Measurements from ENCODE around the gene FAH. TPM values are rescaled to one million over a fixed set of nuclear protein-coding genes. Genes with fewer than 3 reads are reported as not detected.
A peak's percentile ranks its signal among the peaks of the same experiment; 100 is the strongest.

Gene FAH
- total RNA-seq, 1 donor from 2014 or later, result 25.6 TPM

- Histone ChIP-seq H3K9me3 (no peaks in the 10 kb centered on the region), H3K27ac (peak overlapping the region; percentile 67), H3K4me1 (peaks cover 42% of the 10 kb centered on the region), H3K4me3 (no peak overlapping the region), H3K36me3 (peaks cover 12% of the 10 kb centered on the region), H3K27me3 (ENCODE audit: low read depth) (no peaks in the 10 kb centered on the region)
- no peak for TF ChIP-seq CTCF (IDR thresholded peaks at IDR 0.05)
- intact Hi-C loops (cut with DNase I), result no loop called here
- no peak for DNase-seq
- peak in 1 of 2 donors; percentile 4 for ATAC-seq
Observed at GRCh38 chr15:80159811-80160569, 7.2 kb downstream of the FAH start.

- no peak for TF ChIP-seq CTCF (IDR thresholded peaks at IDR 0.05)
- Histone ChIP-seq H3K27me3 (ENCODE audit: low read depth) (no peaks in the 10 kb centered on the region), H3K36me3 (peaks cover 12% of the 10 kb centered on the region), H3K9me3 (no peaks in the 10 kb centered on the region), H3K4me1 (peaks cover 35% of the 10 kb centered on the region), H3K4me3 (no peak overlapping the region), H3K27ac (peak overlapping the region; percentile 67)
- peak; percentile 94 to 96 for ATAC-seq
- peak; percentile 86 for DNase-seq
- intact Hi-C loops (cut with DNase I), result no loop called here
Observed at GRCh38 chr15:80160570-80161156, 7.9 kb downstream of the FAH start.

DNA sequence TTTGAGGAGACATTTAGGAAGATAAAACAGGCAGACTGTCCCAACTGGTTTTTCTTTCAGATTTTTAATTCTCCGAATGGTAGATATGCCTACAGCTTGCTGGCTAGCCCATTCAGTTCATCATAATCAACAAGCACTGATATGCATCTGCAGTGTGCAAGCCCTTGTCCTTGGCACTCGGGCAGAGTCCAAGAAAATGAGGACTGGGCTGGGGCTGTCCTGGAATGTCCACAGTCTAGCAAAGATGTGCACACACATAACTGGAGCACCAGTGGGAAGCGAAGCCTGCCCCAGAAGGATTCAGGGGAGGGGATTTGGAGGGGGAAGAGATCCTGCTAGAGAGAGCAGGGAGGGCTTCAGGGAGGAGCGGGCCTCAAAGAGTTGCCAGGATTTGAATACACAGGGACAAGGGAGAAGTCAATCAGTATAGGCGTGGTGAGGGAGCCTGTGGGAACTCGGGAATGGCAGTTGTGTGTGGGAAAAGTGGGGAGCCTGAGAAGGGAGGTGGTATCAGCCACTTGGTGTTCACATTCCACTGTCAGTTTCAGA is 8.7 kb downstream of the FAH start:
- H3K27ac ChIP-seq, result no peak overlapping the region

DNA sequence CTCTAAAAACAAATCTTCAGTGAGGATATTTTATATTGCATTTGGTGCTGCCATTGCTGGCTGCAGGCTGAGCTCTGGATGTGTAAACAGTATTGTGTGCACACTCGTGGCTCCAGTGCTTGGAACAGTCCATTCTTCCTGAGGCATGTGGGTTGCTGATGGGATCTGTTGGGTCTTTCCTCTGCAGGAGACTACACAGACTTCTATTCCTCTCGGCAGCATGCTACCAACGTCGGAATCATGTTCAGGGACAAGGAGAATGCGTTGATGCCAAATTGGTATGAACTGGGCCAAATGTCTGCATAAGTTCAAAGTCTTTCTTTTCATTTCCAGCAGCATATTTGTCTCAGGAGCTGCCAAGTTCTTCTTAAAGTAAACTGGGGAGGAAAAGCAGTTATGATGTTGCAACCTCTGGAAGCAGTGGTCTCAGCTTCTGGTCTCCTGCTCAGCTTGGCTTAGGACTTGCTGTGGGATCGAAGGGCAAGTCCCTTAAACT is 9.3 kb downstream of the FAH start:
- no peak overlapping the region for H3K4me3 ChIP-seq
- intact Hi-C loops (cut with DNase I), result no loop called here
- no peak overlapping the region for H3K27ac ChIP-seq
- DNase-seq (no peak), ATAC-seq (no peak)
- H3K9me3 ChIP-seq, result no peaks in the 10 kb centered on the region
- no peak for TF ChIP-seq CTCF (IDR thresholded peaks at IDR 0.05)
- H3K27me3 ChIP-seq (ENCODE audit: low read depth), result no peaks in the 10 kb centered on the region
- H3K4me1 ChIP-seq, result peaks cover 22% of the 10 kb centered on the region
- peaks cover 12% of the 10 kb centered on the region for H3K36me3 ChIP-seq

More for the DNA sequence above, 8.7 kb downstream of the FAH start:
- no peaks in the 10 kb centered on the region for H3K9me3 ChIP-seq
- ATAC-seq (no peak), DNase-seq (no peak)
- no peak for TF ChIP-seq CTCF (IDR thresholded peaks at IDR 0.05)
- no peaks in the 10 kb centered on the region for H3K27me3 ChIP-seq (ENCODE audit: low read depth)
- peaks cover 28% of the 10 kb centered on the region for H3K4me1 ChIP-seq
- no peak overlapping the region for H3K4me3 ChIP-seq
- intact Hi-C loops (cut with DNase I), result no loop called here
- H3K36me3 ChIP-seq, result peaks cover 12% of the 10 kb centered on the region

DNA sequence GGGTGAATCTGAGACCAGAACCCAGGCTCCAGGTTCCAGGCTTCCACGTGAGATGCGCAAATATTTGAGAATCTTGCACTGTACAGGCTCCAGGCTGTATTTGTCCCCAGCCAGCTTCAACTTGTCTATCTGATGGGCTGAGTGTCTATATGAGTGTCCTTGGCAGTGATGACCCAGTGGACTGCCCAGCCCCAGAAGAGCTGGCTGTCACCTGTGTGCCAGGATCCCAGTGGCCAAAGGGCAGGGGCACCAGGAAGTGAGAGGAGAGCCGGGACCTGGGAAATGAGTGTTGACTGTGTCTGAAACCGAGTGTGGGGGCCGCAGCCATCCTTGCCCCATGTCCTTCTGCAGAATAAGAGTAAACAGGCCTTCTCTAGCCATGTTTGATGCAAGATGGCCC is 10.4 kb downstream of the FAH start:
- H3K36me3 ChIP-seq, result peaks cover 15% of the 10 kb centered on the region
- H3K4me1 ChIP-seq, result peaks cover 22% of the 10 kb centered on the region
- TF ChIP-seq CTCF (IDR thresholded peaks at IDR 0.05), result no peak
- DNase-seq (no peak), ATAC-seq (no peak)
- no peak overlapping the region for H3K27ac ChIP-seq
- no peaks in the 10 kb centered on the region for H3K9me3 ChIP-seq
- no peaks in the 10 kb centered on the region for H3K27me3 ChIP-seq (ENCODE audit: low read depth)
- intact Hi-C loops (cut with DNase I), result no loop called here
- H3K4me3 ChIP-seq, result no peak overlapping the region

Data from lower lobe of right lung (tissue), 2 donors.